GM18498 (cell line): ENCODE measurements around the gene MORC3.
A peak's percentile ranks its signal among the peaks of the same experiment; 100 is the strongest.
"Not testable (repeated sequence)": the region's sequence is repeated elsewhere in the genome, so short reads cannot be mapped to it uniquely, and the experiment has no call there.

Source experiments
- ATAC-seq: cut with Tn5 transposase; IDR thresholded peaks from one replicate; pipeline ENCODE4 v1.9.1; 2021; ENCODE audit warnings: mild to moderate bottlenecking, moderate library complexity; ENCODE audit not compliant: unreplicated experiment

MORC3 gene

GRCh38 chr21:36385233-36386030 is 65.4 kb downstream of the MORC3 start, which contains the start of gene CHAF1B:
Gene CHAF1B, plus strand, starts transcription at chr21:36385392. Its CDS starts 745 bp downstream, at chr21:36386137.
- peak; percentile 91 for ATAC-seq

DNA sequence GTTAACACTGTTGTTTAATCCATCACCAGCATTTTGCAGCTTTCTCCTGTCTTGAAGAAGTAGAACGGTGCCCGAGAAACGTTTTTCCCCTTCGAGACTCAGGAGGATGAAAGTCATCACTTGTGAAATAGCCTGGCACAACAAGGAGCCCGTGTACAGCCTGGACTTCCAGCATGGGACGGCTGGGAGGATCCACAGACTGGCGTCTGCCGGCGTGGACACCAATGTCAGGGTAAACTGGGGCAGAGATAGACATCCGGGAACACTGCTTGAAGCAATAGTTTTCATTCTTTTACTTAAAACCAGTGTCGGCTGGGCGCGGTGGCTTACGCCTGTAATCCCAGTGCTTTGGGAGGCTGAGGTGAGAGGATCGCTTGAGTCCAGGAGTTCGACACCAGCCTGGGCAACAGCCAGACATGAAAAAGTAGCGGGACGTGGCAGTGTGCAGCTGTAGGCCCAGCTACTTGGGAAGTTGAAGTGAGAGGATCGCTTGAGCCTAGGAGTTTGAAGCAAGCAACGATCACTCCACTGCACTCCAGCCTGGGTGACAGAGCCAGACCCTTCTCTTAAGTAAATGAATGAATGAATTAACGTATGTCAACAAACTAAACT is 66.1 kb downstream of the MORC3 start:
- no peak for ATAC-seq

- no peak for ATAC-seq
These were observed 68.1 kb downstream of the MORC3 start for GRCh38 chr21:36388096-36388495.

- ATAC-seq: no peak
These were observed 68.8 kb downstream of the MORC3 start for GRCh38 chr21:36388835-36389234.

GRCh38 chr21:36391649-36392048 is 71.7 kb downstream of the MORC3 start:
- not testable (repeated sequence) for ATAC-seq

- ATAC-seq: no peak
These were observed 75.5 kb downstream of the MORC3 start for GRCh38 chr21:36395353-36396111.

GRCh38 chr21:36396325-36396724 is 76.3 kb downstream of the MORC3 start:
- no peak for ATAC-seq

DNA sequence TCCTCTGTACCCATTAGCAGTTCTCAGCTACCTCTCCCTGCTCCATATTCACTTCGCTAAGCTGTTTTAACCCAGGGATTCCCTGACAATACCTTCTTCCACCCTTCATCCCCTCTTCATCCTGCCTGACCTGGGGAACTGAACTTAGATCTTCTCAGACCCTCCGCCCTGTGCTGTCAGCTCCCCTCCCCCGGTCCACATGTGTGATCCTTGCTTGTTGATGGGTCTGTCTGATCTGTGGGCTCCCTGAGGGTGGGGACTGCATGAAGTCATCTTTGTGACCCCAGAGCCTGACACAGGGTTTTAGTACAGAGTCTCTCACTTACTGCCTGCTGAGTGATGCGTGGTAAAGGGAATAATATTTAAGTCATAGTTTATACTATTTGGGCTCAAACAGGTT is 77.0 kb downstream of the MORC3 start:
- ATAC-seq: no peak

GRCh38 chr21:36397606-36398005 is 77.6 kb downstream of the MORC3 start:
- no peak for ATAC-seq

GRCh38 chr21:36399736-36400135 is 79.7 kb downstream of the MORC3 start:
- ATAC-seq: not testable (repeated sequence)

DNA sequence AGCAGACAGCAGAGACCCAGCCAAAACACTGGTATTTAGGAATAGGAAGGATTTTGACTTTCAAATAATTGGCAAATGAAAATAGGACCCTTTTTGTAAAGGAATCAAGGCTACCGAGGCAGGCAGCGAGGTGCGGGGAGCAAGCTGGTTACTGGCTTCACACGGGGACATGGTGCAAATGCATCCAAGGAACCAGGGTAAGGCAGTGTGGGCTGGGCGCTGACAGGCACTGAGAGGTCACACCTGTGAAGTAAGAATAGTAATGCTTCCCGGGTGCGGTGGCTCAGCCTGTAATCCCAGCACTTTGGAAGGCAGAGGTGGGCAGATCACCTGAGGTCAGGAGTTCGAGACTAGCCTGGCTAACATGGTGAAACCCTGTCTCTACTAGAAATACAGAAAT is 80.7 kb downstream of the MORC3 start:
- no peak for ATAC-seq

DNA sequence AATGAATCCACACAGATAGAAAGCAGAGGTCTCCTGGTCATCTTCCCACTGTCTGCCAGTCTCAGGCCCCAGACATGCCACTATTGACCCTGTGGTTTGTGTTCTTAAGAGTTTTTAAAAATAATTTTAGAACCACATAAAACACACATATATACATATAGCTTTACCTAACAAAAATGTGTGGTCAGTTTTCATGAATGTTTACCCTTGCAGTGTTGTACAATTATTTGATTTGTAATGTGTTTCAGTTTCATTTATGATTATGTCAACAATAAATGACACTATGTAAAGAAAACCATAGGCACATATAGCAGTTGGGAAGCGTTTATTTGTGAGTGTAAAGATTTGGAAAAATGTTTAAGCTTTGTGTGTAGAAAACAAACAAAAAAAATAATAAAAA is 82.3 kb downstream of the MORC3 start:
- ATAC-seq: no peak

DNA sequence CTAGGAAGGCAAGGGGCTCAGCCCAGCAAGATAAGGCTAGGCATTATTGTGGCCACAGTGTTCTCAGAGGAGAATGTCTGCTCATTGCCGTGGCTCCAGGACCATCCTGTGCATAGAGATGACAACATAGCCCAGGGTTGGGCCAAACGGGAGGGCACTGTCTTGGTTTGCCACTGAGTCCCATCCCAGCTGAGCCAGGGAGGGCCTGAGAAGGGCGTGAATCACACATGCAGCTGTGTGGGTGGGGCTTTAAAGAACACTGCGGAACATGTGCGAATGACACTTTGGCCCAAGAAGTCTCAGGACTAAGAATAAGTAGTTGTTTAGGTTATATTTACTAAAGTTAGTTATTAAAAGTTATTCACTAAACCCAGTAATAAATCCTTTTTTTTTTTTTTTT is 83.7 kb downstream of the MORC3 start:
- no peak for ATAC-seq

DNA sequence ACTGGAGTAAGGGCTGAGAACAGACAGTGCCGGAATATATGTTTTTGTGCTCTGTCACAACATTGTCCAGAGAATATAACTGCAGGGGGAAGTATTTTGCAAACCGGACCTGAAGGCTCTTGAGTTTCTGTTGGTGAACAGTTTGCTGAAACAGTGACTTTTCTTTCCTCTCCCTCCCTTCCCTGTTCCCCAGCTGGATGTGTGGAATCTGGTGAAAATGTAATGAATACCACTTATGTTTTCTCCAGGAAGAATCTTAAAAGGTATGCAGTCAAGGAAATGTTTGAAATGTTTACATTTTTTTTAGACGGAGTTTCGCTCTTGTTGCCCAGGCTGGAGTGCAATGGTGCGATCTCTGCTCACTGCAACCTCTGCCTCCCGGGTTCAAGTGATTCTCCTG is 88.6 kb downstream of the MORC3 start:
- no peak for ATAC-seq

- ATAC-seq: no peak
These were observed 91.3 kb downstream of the MORC3 start for GRCh38 chr21:36411301-36411700.

DNA sequence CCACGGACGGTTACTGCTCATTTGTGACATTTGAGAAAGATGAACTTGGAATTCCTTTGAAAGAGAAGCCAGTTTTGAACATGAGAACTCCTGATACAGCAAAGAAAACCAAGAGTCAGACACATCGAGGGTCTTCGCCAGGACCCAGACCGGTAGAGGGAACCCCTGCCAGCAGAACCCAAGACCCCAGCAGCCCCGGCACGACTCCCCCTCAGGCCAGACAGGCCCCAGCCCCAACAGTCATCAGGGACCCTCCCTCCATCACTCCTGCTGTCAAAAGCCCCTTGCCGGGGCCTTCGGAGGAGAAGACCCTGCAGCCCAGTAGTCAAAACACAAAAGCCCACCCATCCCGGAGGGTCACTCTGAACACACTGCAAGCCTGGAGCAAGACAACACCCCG is 92.9 kb downstream of the MORC3 start:
- no peak for ATAC-seq

DNA sequence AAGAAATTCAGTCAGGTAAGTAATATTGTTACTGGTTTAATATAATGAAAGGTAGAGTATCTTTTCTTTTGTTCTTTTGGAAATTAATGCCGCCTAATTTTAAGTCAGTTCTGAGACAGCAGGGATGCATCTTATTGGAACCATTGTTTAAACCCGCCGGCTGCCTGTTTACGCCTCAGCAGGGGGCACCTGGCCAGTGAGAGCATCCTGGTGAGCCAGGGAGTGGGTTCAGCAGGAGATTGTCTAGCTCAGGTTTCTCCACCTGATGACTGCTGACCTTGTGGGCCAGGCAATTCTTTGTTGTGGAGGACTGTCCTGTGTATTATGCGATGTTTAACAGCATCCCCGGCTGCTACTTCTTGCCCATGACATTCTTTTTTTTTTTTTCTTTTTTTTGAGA is 95.4 kb downstream of the MORC3 start:
- no peak for ATAC-seq

- ATAC-seq: no peak
These were observed 99.2 kb downstream of the MORC3 start for GRCh38 chr21:36419241-36419640.

- ATAC-seq: no peak
These were observed 100.0 kb downstream of the MORC3 start for GRCh38 chr21:36419996-36420395.

- ATAC-seq: no peak
These were observed 100.8 kb downstream of the MORC3 start for GRCh38 chr21:36420571-36421339.
